Stimulated activated CD8-positive, alpha-beta memory T cell treated with anti-CD3 and anti-CD28 coated beads, Interleukin-7, amount 100 ng/mL, for 4 hours (primary cell): ENCODE results near the gene DYNC2H1.

ENCODE experiments used
- DNase-seq, 2 donors: peaks; one replicate each; pipeline ENCODE4 v3.0.0-alpha.2; 2020; ENCODE audit warnings: low read depth in 2 of 2

The DYNC2H1 gene

DNA sequence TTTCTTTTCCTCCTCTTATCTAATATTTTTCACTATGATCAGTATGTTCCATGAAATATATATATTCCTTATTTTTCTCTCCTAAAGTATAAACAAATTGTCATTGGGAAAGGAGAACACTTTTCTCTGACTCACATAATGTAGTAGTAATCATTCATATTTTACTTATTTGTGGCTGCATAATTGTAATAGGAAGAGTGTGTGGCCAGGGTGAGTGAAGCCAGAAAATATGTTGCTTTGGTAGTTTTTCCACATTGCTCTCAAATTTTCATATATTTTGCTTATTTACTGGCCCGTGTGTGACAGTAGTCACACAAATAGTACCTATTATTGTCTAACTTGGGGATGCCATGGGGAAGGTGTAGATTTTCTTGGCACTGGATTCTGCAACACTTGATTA, 172.1 kb downstream of the DYNC2H1 start:
- no peak for DNase-seq

DNA sequence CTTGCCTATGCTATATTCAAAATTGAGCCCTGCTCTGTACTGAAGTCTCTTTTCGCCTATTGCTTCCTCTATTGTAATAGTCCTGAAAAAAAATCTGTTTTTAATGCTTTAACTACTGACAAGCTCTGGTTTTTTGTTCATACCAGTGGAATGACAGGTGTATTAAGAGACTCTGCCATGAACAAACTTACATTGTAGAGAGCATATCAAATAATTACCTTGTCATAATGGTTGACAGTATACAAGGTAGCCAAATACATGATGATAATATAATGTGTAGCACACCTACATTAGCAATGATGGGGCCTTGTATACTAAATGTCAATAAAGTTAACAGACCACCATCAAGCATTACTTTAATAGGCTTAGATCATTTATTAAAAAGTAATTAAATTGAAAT, 175.0 kb downstream of the DYNC2H1 start:
- DNase-seq = no peak

DNA sequence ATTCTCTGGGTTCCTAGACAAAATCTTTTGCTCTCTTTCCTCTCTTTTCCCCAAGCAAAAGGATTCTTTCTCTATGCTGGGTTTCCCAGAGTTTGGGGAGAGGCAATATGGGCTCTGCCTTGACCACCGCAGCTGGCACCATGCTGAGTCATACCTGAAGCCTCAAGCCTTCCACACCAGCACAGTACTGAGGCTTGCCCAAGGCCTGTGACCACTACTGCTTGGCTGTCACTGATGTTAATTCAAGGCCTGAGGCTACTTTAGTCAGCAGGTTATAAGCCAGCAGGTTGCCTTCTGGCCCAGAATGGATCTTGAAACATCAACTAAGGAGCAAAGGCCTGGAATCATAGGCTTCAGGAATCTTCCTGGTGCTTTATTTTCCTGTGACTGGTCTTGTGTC, 185.3 kb downstream of the DYNC2H1 start:
- DNase-seq = no peak

DNA sequence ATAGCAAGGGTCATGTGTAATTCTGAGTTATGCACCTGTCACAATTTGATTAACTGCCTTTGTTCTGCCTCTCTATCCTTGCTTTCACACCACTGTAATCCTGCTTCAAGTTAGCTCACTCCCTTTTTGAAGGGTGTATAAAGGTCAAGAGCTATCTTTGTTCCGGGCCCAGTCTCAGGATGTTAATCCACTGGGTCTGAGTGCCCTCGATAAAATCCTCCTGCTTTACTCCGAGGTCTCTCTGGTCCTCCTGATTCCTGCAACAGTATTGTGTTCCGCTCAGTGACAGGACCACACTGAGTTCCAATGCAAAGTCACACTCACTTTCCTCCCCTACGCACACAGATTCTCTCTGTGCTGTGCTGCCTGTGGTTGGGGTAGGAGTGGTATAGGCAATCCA, 186.5 kb downstream of the DYNC2H1 start:
- DNase-seq = no peak

DNA sequence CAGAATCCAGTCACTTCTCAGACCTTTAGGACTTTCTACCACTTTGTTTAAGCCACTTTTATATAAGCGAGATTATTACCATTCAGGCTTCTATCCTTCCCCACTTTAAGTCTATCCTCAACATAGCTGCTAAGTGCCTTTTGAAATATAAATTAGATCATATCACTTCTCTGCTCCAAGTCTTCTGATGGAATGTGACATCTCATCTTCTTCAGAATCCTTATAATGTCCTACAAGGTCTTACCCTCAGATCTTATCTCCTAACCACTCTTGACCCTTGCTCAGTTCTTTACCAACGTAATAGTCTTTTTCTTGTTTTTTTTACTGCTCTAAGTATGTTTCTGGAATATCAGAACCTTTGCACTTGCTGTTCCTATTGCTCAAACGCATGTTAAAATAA, 188.7 kb downstream of the DYNC2H1 start:
- no peak for DNase-seq

DNA sequence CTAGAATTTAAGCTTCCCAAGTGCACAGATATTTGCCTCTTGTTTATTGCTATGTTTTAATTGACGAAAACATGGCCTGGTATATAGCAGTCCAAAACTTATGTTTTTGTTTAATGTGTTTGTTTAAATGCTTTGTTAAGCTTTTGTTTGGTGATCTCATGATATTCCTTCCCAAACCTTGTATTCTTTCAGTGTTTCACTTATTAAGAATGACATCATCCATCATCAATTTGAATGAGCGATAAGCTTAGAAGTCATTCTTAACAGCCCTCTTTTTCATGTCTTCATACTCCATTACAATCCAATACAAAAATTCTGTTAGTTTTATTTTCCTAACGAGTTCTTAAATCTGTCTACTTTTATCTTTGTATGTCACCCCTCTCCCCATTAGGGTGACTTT, 206.0 kb downstream of the DYNC2H1 start:
- DNase-seq = no peak

DNA sequence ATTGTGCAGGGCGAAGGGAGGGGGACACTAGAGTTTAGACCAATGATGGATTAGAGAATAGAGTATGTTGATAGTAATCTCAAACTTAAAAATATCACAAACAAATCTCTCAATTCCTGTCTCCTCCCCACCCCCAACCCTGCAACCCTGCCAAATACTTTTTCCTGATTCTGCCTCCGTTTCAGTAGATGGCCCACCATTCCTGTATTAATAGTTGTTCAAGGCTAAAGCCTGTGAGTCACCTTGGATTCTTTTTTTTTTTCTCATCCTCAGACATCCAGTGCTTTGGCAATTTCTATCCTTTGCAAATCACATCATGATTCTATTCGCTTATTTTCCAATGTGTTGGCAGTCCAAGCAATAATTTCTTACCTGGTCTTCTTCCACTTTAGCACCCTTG, 207.9 kb downstream of the DYNC2H1 start:
- DNase-seq = no peak

DNA sequence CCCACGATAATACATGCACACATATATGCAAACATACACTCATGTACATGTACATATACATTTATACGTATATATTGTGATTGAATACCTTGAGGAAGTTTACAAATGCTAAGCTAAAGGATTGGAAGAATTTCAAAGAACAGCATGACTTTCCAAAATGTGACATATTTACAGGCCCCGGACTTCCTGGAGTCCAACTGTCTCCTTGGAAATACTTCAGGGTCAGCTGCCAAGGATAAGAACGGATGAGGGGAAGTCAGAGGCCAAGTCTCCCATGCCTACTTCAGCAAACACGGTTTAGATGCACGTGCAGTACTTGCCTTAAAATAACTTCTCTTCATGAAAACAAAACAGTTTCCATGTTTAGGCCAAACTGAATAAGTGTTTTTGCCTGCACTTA, 213.6 kb downstream of the DYNC2H1 start:
- DNase-seq = no peak

DNA sequence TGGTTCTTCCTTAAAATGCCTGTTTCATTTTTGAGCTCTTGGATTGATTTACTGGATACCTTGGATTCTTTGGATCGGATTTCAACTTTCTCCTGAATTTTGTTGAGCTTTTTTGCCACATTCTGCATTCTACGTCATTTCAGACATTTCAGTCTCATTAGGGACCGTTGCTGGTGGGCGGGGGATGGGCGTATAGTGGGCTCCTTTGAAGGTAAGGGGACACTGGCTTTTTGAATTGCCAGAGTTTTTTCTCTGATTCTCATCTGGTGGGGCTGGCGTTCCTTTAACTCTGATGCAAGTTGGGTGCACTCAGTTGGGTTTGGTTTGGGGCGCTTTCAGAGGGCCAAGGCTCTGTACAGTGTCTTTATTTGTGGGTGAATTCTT, 216.5 kb downstream of the DYNC2H1 start:
- DNase-seq = no peak

DNA sequence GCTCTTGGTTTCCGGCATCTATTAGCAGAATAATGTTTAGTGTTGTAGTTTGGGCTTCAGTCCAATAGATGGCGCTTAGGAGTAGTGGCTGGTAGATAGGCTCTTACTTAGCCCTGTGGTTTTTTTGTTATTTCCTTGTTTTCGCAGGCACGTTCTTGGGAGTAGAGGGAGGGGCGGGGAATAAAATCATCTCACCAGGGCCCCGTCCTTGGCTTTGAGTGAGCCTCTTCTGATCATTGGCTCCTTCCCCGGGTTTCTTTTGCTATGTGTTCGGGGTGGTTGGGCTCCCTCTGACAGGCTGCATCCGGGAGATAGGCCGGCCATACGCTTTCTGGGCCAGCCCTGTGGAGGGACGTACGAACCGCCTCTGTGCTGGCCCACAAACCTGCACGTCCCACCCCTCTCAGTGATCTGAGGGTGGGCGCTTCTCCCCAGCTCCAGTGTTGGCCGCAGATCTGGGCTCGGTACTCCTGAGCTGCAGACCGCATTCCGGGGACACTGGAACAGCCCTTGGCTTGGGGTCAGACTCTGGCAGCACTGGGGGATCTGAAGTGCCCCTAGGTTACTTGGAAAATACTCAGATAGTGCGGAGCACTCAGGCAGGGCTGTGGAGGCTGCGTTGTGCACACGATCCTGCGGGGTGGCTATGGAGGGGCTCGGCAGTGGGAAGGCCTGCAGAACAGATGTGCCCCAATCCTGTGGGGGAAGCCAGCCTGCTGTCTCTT, 217.0 kb downstream of the DYNC2H1 start:
- no peak for DNase-seq

DNA sequence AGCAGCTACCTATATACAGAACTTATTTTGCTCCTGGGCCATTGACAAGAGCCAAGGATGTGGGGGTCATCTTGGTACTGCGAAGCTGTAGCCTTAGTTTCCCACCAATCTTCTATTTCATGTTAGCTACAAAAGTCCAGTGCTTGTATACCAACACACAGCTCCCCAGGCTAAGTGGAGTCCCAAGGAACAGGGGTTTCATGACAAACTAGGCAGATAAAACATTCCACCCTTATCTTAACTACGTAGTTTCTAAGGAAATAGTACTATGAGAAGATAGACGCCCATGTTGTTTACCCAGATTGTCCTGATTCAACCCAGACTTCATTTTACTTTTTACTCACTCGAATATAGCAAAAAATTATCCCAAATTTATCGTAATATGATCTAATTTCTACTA, 218.5 kb downstream of the DYNC2H1 start:
- no peak for DNase-seq

DNA sequence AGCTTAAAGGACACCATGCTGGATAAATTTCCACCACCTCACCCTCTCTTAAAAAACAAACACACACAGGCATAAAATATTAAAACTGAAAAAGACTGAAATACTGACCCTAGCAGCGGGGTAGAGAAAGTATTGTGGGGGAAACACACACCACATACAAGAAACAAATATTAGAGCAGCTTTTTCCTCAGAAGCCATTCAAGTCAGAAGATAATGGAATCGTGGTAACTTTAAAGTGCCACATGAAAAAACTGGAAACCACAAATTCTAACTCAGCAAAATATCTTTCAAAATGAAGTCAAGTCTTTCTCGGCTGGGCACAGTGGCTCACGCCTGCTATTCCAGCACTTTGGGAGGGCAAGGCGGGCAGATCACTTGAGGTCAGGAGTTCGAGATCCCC, 223.2 kb downstream of the DYNC2H1 start:
- no peak for DNase-seq

DNA sequence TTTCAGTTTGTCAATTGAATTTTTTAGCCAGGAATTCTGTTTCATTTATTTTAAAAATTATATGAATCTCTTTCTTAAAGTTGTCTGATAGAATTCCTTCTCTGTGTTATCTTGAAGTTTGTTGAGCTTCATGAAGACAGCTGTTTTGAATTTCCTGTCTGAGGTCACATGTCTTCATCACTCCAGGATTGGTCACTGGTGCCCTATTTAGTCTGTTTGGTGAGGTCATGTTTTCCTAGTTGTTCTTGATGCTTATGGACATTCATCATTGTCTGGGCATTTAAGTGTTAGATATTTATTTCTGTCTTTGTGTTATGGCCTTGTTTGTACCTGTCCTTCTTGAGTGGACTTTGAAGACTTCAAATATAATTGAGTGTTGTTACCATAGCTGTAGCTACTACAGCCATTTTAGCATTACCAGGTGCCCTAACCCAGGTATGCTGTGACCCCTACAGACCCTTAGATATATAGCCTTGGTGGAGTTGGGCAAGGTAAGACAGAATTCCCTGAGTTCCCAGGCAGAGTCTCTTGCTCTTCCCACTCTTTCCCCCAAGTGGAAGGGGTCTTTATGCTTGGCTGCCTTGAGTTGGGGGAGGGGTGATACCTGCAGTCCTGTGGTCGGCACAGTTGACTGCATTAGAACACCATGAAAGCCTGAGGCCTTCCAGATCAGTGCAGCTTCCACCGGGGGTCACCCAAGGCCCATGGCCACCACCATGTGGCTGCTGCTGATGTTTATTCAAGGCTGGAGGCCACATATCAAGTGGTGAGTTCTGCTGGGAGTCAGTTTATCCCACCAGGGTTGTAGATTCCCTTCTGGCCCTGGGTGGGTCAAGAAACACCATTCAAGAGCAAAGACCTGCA, 229.6 kb downstream of the DYNC2H1 start:
- no peak for DNase-seq

DNA sequence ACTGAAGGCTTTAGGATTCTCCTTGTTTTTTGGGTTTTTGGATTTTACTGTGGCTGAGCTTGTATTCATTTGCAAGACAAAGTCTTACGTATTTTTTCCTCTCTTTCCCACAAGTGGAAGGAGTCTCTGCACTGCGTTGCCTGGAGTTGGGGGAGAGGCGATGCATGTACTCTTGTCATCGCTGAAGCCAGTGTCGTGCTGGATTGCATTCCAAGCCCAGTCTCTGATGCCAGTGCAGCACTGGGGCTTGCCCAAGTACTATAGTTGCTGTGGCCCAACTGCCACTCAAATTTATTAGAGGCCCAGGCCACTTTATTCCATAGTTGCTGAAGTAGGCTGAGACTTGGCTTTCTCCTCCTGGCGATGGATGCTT, 230.2 kb downstream of the DYNC2H1 start:
- no peak for DNase-seq

DNA sequence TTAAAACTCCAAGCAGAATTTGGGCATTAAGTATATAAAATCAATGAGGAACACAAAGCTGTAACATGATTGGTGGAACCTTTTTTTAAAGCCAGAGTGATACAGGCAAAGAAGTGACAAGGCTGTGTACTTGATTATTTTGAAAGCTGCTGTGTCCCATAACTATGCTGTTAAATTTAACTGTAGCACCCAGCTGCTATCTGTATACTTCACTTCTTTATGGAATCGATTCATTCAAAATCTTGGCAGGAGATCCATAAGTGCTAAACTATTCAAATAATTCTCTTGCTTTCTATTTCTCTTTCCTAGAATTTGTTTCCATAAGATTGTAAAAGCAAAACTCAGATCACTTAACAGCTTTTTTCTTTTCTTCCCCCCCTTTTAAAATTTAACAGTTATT, 231.7 kb downstream of the DYNC2H1 start:
- no peak for DNase-seq

DNA sequence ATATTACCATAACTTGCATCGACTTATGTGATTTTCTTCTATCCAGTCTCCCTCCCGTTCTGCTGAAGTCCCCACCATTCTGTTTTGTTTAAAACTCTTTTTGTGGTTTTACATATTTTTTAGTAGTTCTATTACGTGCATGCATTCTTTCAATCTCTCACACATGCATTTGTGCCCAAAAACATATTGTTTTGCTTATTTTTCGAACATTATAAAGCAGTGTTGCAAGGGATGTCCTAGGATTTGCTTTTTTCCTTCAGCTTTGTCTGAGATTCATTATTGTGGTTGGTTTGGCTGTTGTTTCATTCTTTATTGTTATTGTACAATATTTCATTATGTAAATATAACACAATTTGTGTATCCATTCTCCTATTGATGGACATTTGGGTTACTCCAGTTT, 235.7 kb downstream of the DYNC2H1 start:
- no peak for DNase-seq

DNA sequence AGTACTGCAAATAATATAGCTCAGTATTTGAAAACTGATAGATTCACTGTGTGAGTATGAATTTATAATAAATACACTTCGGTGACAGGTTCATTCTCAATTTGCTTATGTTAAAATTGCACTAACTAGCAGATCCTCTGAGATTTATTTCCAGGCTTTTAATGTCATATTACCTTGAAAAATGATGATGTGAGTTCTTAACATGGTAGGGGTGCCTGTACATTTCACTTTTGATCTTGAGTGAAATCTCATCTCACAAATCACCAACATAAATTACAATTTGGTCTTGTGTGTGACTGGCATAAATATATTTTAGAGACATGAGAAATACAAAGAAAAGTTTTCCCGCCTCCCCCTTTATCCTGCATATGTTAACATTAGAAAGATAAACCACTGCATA, 240.4 kb downstream of the DYNC2H1 start:
- DNase-seq = no peak

DNA sequence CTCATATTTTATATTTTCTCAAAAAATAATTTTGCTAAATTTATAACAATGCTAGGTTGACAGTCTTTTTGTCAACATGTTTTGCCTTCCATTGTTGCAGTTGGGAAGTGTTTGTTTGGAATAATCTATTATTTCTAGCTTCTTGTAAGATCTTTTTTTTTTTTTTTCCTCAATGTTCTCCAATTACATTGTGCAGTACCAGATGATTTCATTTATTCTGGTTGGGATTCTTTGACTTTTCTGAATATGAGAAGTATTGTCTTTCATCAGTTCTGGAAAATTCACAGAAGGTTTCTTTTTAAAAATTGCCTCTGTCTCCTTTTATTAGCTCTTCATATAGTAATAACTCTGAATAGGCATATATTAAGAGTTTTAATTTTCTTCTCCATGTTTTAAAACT, 245.4 kb downstream of the DYNC2H1 start:
- no peak for DNase-seq

DNA sequence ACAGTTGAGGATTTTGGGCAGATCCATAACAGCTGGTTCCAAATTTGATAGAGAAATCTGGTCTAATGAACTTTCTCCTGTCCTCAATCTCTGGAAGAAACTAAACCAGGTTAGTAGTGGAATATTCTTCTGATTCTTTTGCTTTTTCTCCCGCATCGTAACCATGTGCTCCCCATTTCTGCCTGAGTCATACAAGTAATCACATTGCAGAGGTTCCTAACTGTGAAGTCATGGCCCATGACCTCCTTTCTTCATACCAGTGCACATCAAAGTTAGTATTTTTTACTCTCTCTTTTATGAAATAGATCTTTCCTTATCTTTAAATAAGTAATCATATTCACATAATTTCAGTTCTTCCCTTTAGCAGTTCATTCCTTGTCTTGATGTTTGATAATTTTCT, 249.0 kb downstream of the DYNC2H1 start:
- DNase-seq = no peak

DNA sequence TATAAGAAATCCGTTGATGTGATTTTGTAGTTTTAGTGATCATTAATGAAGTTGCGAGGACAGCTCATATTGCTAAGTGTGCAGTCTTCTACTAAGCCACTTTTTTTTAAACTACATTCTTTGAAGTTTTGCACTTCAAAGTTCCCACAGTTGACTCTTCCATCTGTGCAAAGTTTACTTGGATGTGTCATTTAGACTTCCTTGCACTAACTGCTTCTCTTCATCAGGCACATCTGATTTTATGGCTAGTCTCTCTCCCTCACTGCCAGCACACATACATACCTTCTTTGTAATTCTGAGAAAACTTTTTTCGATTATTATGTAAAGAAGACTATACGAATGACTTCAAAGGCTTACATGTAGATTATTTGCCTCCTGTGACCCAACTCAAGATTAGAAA, 250.0 kb downstream of the DYNC2H1 start:
- DNase-seq = no peak

DNA sequence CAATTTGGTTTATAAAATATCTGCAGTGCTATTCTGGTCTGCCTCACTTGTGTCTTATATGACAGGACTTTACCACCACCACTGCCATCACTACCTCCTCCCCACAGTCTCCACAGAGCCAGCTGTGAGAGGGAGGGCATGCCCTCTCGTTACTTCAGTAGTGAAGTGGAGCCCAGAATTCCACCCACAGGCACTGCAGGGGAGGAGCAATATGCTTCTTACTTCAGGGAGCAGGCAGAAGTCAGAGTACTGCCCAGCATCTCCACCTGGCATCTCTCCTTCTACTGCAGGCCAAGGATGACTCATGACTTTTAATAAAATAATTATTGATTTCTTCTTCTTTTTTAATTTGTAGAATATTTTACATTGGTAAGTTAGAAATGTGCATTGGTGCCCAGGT, 255.5 kb downstream of the DYNC2H1 start:
- DNase-seq = no peak

DNA sequence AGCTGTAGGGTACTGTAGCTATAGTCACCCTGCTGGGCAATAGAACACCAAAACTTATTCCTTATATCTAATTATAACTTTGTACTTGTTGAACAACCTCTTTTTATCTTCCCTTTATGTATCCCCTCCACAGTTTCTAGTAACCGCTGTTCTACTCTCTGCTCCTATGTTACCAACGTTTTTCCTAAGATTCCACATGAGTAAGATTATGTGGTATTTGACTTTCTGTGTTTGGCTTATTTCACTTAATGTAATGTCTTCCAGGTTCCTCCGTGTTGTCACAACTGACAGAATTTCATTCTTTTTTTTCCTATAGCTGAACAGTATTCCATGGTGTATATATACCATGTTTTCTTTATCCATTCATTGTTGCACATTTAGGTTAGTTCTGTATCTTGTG, 258.4 kb downstream of the DYNC2H1 start:
- DNase-seq = no peak

DNA sequence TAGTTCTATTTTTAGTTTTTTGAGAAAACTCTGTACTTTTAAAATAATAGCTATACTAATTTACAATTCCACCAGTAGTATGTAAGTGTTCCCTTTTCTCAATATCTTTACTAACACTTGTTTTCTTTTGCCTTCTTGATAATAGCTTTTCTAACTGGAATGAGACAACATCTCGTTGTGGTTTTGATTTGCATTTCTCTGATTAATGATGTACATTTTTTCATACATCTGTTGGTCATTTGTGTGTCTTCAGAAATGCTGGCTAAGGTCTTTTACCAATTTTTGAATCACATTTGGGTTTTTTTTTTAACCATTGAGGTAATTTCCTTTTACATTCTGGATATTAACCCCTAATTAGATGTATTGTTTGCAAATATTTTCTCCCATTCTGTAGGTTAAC, 258.9 kb downstream of the DYNC2H1 start:
- no peak for DNase-seq

DNA sequence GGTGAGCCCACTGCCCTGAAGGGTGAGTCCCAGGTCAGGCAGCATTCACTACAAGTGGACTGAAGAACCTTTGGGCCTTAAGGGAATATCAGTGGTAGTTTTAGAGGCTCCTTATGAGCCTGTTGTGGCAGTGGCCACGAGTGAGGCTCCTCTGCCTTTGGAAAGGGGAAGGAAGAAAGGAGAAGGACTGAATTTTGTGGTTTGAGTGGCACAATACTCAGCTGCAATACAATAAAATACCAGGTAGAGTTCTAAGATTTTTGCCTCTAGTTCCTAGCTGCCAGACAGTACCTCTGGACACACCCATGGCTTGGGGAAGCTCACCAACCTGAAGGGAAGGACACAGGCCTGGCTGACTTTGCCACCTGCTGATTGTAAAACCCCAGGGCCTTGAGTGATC, 260.9 kb downstream of the DYNC2H1 start:
- no peak for DNase-seq
